Astrocyte (in vitro differentiated cells and primary cell): ENCODE measurements around the gene OR56B4. TPM values are rescaled to one million over a fixed set of nuclear protein-coding genes. Genes with fewer than 3 reads are reported as not detected.
"Not testable (repeated sequence)": the region's sequence is repeated elsewhere in the genome, so short reads cannot be mapped to it uniquely, and the experiment has no call there.

Experiments used
- DNase-seq: peaks from one replicate; pipeline ENCODE4 v3.0.0-alpha.2; 2010; ENCODE audit warnings: low read depth
- FAIRE-seq: peaks from 2 replicates; lab custom pipeline; 2011; peaks lifted over from hg19 to GRCh38; lab: Jason Lieb, UNC
- H2AFZ ChIP-seq: 2 replicates; pipeline ENCODE4 v1.6.0; 2012; ENCODE audit warnings: low read depth, low read length, inconsistent platforms
- H3K27ac ChIP-seq: 2 replicates; pipeline ENCODE4 v1.5.1; 2011; ENCODE audit warnings: low read depth, low read length, inconsistent platforms
- H3K27me3 ChIP-seq: 2 replicates; pipeline ENCODE4 v1.6.0; 2011; ENCODE audit warnings: low read length, inconsistent platforms; ENCODE audit not compliant: insufficient read depth
- H3K36me3 ChIP-seq: 2 replicates; pipeline ENCODE4 v1.5.1; 2011; ENCODE audit warnings: low read length, inconsistent platforms; ENCODE audit not compliant: insufficient read depth
- H3K4me1 ChIP-seq: 2 replicates; pipeline ENCODE4 v1.5.1; 2011; ENCODE audit warnings: low read length, inconsistent platforms; ENCODE audit not compliant: insufficient read depth
- H3K4me2 ChIP-seq: 2 replicates; pipeline ENCODE4 v1.6.0; 2012; ENCODE audit warnings: low read length, inconsistent platforms
- H3K4me3 ChIP-seq: 2 replicates; pipeline ENCODE4 v1.5.1; 2011; ENCODE audit warnings: low read depth, mild to moderate bottlenecking, low read length, inconsistent platforms; ENCODE audit not compliant: insufficient read depth
- H3K79me2 ChIP-seq: 2 replicates; pipeline ENCODE4 v1.6.0; 2012; ENCODE audit warnings: mild to moderate bottlenecking, low read length, inconsistent platforms; ENCODE audit not compliant: insufficient read depth
- H3K9ac ChIP-seq: 2 replicates; pipeline ENCODE4 v1.6.0; 2012; ENCODE audit warnings: mild to moderate bottlenecking, low read length, inconsistent platforms
- H3K9me3 ChIP-seq: 2 replicates; pipeline ENCODE4 v1.5.1; 2012; ENCODE audit warnings: low read depth, mild to moderate bottlenecking, low read length, inconsistent platforms; ENCODE audit not compliant: insufficient read depth
- H4K20me1 ChIP-seq: 2 replicates; pipeline ENCODE4 v1.6.0; 2012; ENCODE audit warnings: low read length, inconsistent platforms; ENCODE audit not compliant: insufficient read depth
- H3K27ac Mint-ChIP-seq: one replicate; pipeline ENCODE4 v1.8.0; 2021; ENCODE audit warnings: mild to moderate bottlenecking, mixed read lengths; ENCODE audit not compliant: unreplicated experiment
- H3K27me3 Mint-ChIP-seq: one replicate; pipeline ENCODE4 v1.8.0; 2021; ENCODE audit warnings: low read depth, mixed read lengths; ENCODE audit not compliant: unreplicated experiment
- H3K36me3 Mint-ChIP-seq: one replicate; pipeline ENCODE4 v1.8.0; 2021; ENCODE audit warnings: low read depth, mixed read lengths; ENCODE audit not compliant: unreplicated experiment
- H3K4me1 Mint-ChIP-seq: one replicate; pipeline ENCODE4 v1.8.0; 2021; ENCODE audit warnings: low read depth, mixed read lengths; ENCODE audit not compliant: unreplicated experiment
- H3K4me3 Mint-ChIP-seq: one replicate; pipeline ENCODE4 v1.8.0; 2021; ENCODE audit warnings: mild to moderate bottlenecking, moderate library complexity, mixed read lengths; ENCODE audit not compliant: unreplicated experiment
- H3K9me3 Mint-ChIP-seq: one replicate; pipeline ENCODE4 v1.8.0; 2021; ENCODE audit warnings: mild to moderate bottlenecking, mixed read lengths; ENCODE audit not compliant: unreplicated experiment
- EZH2 ChIP-seq: IDR thresholded peaks from 2 replicates; pipeline ENCODE4 v1.6.1; 2012; ENCODE audit warnings: mild to moderate bottlenecking, low read length, inconsistent platforms; ENCODE audit not compliant: insufficient read depth
- total RNA-seq: library from RNA; stranded (reverse); gene quantifications from 2 replicates; pipeline ENCODE4 v1.2.1, GENCODE V29; 2021
- TF ChIP-seq, protein P1 (sequence below): IDR thresholded peaks from 2 replicates; pipeline ENCODE4 v1.5.1; 2011; ENCODE audit warnings: low read depth, mild to moderate bottlenecking, inconsistent platforms, low read length, moderate library complexity; ENCODE audit not compliant: insufficient read depth

Gene OR56B4
- total RNA-seq, 1 donor from 2014 or later = not detected

- Histone ChIP-seq H4K20me1 (no peaks in the 10 kb centered on the region), H3K79me2 (no peaks in the 10 kb centered on the region), H3K4me1 (no peaks in the 10 kb centered on the region), H2AFZ (no peak overlapping the region), H3K4me3 (no peak overlapping the region), H3K27me3 (no peaks in the 10 kb centered on the region), H3K9ac (no peak overlapping the region), H3K4me2 (no peak overlapping the region), H3K9me3 (no peaks in the 10 kb centered on the region), H3K36me3 (no peaks in the 10 kb centered on the region), H3K27ac (no peak overlapping the region)
- Mint-ChIP-seq H3K4me1 (no peaks in the 10 kb centered on the region), H3K4me3 (no peak overlapping the region), H3K36me3 (no peaks in the 10 kb centered on the region), H3K9me3 (no peaks in the 10 kb centered on the region), H3K27me3 (no peaks in the 10 kb centered on the region), H3K27ac (no peak overlapping the region)
- TF ChIP-seq, protein P1, sequence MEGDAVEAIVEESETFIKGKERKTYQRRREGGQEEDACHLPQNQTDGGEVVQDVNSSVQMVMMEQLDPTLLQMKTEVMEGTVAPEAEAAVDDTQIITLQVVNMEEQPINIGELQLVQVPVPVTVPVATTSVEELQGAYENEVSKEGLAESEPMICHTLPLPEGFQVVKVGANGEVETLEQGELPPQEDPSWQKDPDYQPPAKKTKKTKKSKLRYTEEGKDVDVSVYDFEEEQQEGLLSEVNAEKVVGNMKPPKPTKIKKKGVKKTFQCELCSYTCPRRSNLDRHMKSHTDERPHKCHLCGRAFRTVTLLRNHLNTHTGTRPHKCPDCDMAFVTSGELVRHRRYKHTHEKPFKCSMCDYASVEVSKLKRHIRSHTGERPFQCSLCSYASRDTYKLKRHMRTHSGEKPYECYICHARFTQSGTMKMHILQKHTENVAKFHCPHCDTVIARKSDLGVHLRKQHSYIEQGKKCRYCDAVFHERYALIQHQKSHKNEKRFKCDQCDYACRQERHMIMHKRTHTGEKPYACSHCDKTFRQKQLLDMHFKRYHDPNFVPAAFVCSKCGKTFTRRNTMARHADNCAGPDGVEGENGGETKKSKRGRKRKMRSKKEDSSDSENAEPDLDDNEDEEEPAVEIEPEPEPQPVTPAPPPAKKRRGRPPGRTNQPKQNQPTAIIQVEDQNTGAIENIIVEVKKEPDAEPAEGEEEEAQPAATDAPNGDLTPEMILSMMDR = no peak
- no peak for TF ChIP-seq EZH2
- DNase-seq (no peak), FAIRE-seq (no peak)
These were observed 21.5 kb downstream of the OR56B4 start for GRCh38 chr11:6129011-6129410.

GRCh38 chr11:6129635-6130034 is 22.2 kb downstream of the OR56B4 start:
- H3K9me3 Mint-ChIP-seq = no peaks in the 10 kb centered on the region
- H2AFZ ChIP-seq = no peak overlapping the region
- FAIRE-seq = no peak

GRCh38 chr11:6132431-6132830 is 24.9 kb downstream of the OR56B4 start:
- TF ChIP-seq EZH2 = no peak
- TF ChIP-seq, protein P1 = no peak
- no peaks in the 10 kb centered on the region for H3K9me3 Mint-ChIP-seq
- FAIRE-seq = no peak

More at GRCh38 chr11:6129635-6130034, 22.2 kb downstream of the OR56B4 start:
- Histone ChIP-seq H4K20me1 (no peaks in the 10 kb centered on the region), H3K4me1 (no peaks in the 10 kb centered on the region), H3K27ac (no peak overlapping the region), H3K9ac (no peak overlapping the region), H3K79me2 (no peaks in the 10 kb centered on the region), H3K9me3 (no peaks in the 10 kb centered on the region), H3K4me3 (no peak overlapping the region), H3K4me2 (no peak overlapping the region), H3K36me3 (no peaks in the 10 kb centered on the region), H3K27me3 (no peaks in the 10 kb centered on the region)
- DNase-seq = no peak
- no peaks in the 10 kb centered on the region for H3K36me3 Mint-ChIP-seq
- H3K27ac Mint-ChIP-seq = no peak overlapping the region
- no peak overlapping the region for H3K4me3 Mint-ChIP-seq
- no peaks in the 10 kb centered on the region for H3K4me1 Mint-ChIP-seq
- TF ChIP-seq, protein P1 = no peak
- no peak for TF ChIP-seq EZH2
- no peaks in the 10 kb centered on the region for H3K27me3 Mint-ChIP-seq

DNA sequence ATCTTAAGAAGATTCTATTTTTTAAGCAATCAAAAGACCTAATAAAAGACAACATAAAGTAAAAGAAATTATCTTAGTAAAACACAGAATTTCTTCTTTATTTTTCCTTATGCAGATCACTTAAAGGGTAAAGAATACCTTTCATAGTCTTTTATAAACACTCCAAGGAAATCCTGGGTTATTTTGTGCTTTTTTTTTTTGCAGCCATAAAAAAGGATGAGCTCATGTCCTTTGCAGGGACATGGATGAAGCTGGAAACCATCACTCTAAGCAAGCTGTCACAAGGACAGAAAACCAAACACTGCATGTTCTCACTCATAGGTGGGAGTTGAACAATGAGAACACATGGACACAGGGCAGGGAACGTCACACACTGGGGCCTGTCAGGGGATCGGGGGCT is 28.5 kb downstream of the OR56B4 start:
- not testable (repeated sequence) for H3K9me3 Mint-ChIP-seq, H3K79me2 ChIP-seq, DNase-seq, H3K4me3 Mint-ChIP-seq, H3K4me2 ChIP-seq, H3K27ac ChIP-seq, H3K27ac Mint-ChIP-seq, H3K36me3 ChIP-seq, H3K27me3 Mint-ChIP-seq, H3K4me1 Mint-ChIP-seq, H4K20me1 ChIP-seq, H3K4me1 ChIP-seq, H3K4me3 ChIP-seq, H3K9ac ChIP-seq, H3K36me3 Mint-ChIP-seq, H3K9me3 ChIP-seq, H2AFZ ChIP-seq, H3K27me3 ChIP-seq, FAIRE-seq

More at GRCh38 chr11:6132431-6132830, 24.9 kb downstream of the OR56B4 start:
- no peaks in the 10 kb centered on the region for H3K79me2 ChIP-seq
- H3K4me3 ChIP-seq = no peak overlapping the region
- H3K4me1 Mint-ChIP-seq = no peaks in the 10 kb centered on the region
- no peak overlapping the region for H2AFZ ChIP-seq
- H3K27ac Mint-ChIP-seq = no peak overlapping the region
- H3K27ac ChIP-seq = no peak overlapping the region
- no peak overlapping the region for H3K4me2 ChIP-seq
- H3K9ac ChIP-seq = no peak overlapping the region
- H3K4me1 ChIP-seq = no peaks in the 10 kb centered on the region
- no peak for DNase-seq
- no peaks in the 10 kb centered on the region for H3K27me3 ChIP-seq
- no peaks in the 10 kb centered on the region for H3K27me3 Mint-ChIP-seq
- H3K36me3 ChIP-seq = no peaks in the 10 kb centered on the region
- H3K36me3 Mint-ChIP-seq = no peaks in the 10 kb centered on the region
- H3K4me3 Mint-ChIP-seq = no peak overlapping the region
- H3K9me3 ChIP-seq = no peaks in the 10 kb centered on the region
- no peaks in the 10 kb centered on the region for H4K20me1 ChIP-seq
